Epithelial cell of esophagus (primary cell): Measurements from ENCODE around the gene NMS.

Experiments used
- DNase-seq: peaks from one replicate; pipeline ENCODE4 v3.0.0; 2010; ENCODE audit warnings: low read depth
- H3K4me3 ChIP-seq: 2 replicates; pipeline ENCODE4 v1.5.1; 2011; ENCODE audit warnings: mild to moderate bottlenecking, low read length, control low read depth
- CTCF ChIP-seq: IDR thresholded peaks from 2 replicates; pipeline ENCODE4 v1.5.1; 2011; ENCODE audit warnings: low read depth, mild to moderate bottlenecking, low read length, control low read depth, inconsistent platforms; ENCODE audit not compliant: insufficient read depth; ENCODE audit errors: missing control alignments

NMS gene

GRCh38 chr2:100513650-100514049, 43.4 kb downstream of the NMS start:
- no peak for TF ChIP-seq CTCF
- no peak overlapping the region for H3K4me3 ChIP-seq
- no peak for DNase-seq

- H3K4me3 ChIP-seq, result no peak overlapping the region
- no peak for TF ChIP-seq CTCF
- no peak for DNase-seq
These were observed 47.3 kb downstream of the NMS start for GRCh38 chr2:100517556-100517955.

GRCh38 chr2:100518801-100519200, 48.5 kb downstream of the NMS start:
- no peak overlapping the region for H3K4me3 ChIP-seq
- TF ChIP-seq CTCF, result no peak
- peak; percentile 6 for DNase-seq

- no peak overlapping the region for H3K4me3 ChIP-seq
- TF ChIP-seq CTCF, result no peak
- DNase-seq, result peak; percentile 51
These were observed 49.9 kb downstream of the NMS start for GRCh38 chr2:100520224-100520623.

GRCh38 chr2:100522430-100522829, 52.1 kb downstream of the NMS start:
- DNase-seq, result no peak
- H3K4me3 ChIP-seq, result no peak overlapping the region
- TF ChIP-seq CTCF, result no peak

GRCh38 chr2:100524331-100524730, 54.0 kb downstream of the NMS start:
- DNase-seq, result peak; percentile 29
- H3K4me3 ChIP-seq, result no peak overlapping the region
- TF ChIP-seq CTCF, result no peak

- no peak for TF ChIP-seq CTCF
These were observed 56.6 kb downstream of the NMS start for GRCh38 chr2:100526868-100527267.

More at GRCh38 chr2:100526868-100527267, 56.6 kb downstream of the NMS start:
- DNase-seq, result no peak
- H3K4me3 ChIP-seq, result no peak overlapping the region
